BLaER1 treated with 17β-estradiol and CSF1 and Interleukin-3, amounts not matched to agents 10 nM and 100 nM (cell line): Measurements from ENCODE around the gene BHLHA9.
"Not testable (repeated sequence)": the region's sequence is repeated elsewhere in the genome, so short reads cannot be mapped to it uniquely, and the experiment has no call there.

Experiments
- H3K27ac ChIP-seq, 11 experiments: shearing (Covaris generic); formaldehyde crosslinking; 2 replicates each; pipeline ENCODE4 v1.8.1; 2022
- H3K27me3 ChIP-seq, 11 experiments: shearing (Covaris generic); formaldehyde crosslinking; 2 replicates each; pipeline ENCODE4 v1.8.1; 2022
- H3K36me3 ChIP-seq, 11 experiments: shearing (Covaris generic); formaldehyde crosslinking; 2 replicates each; pipeline ENCODE4 v1.8.1; 2022
- H3K4me1 ChIP-seq, 10 experiments: shearing (Covaris generic); formaldehyde crosslinking; 2 replicates each; pipeline ENCODE4 v1.8.1; 2022
- H3K4me2 ChIP-seq, 11 experiments: shearing (Covaris generic); formaldehyde crosslinking; 2 replicates each; pipeline ENCODE4 v1.8.1; 2022
- H3K4me3 ChIP-seq, 10 experiments: shearing (Covaris generic); formaldehyde crosslinking; 2 replicates each; pipeline ENCODE4 v1.8.1; 2022
- H3K9ac ChIP-seq, 11 experiments: shearing (Covaris generic); formaldehyde crosslinking; 2 replicates each; pipeline ENCODE4 v1.8.1; 2022
- H3K9me3 ChIP-seq, 11 experiments: shearing (Covaris generic); formaldehyde crosslinking; replicated peaks in 1 of 11; 2 replicates each; pipeline ENCODE4 v1.8.1; 2022
- H4K20me1 ChIP-seq, 11 experiments: shearing (Covaris generic); formaldehyde crosslinking; 2 replicates each; pipeline ENCODE4 v1.8.1; 2022
- Cebpa-rat ChIP-seq, 11 experiments: shearing (Covaris generic); IDR thresholded peaks; 2 replicates each; pipeline ENCODE4 v1.8.1; 2022

The BHLHA9 gene

DNA sequence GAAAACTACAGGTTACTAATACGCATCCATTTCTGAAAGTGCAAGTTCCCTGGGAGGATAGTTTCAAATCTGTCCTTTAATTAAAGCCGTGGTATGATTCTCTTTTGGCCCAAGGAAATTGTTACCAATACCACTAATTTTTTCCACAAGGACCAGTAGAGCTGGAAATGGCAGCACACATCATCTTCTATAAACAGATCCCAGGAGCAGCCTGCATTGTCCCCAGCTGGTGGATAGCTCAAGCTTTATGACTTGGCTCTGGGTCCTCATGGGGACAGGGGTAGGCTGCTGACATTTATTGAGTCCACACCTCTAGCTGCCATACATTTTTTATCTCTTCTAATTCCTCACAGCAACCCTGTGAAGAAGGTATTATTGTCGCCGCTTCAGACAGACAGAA, 35.8 kb upstream of the BHLHA9 start:
- Histone ChIP-seq H3K36me3 (no peaks in the 10 kb centered on the region), H3K9me3 (peaks cover 0 to 10% (median 0%) of the 10 kb centered on the region in 11 experiments; a peak in 2 of 22 replicates), H3K27ac (no peak overlapping the region), H3K4me1 (peaks cover 13 to 37% (median 17%) of the 10 kb centered on the region in 10 experiments), H3K4me3 (no peak overlapping the region), H3K9ac (no peak overlapping the region), H3K27me3 (peaks cover 0 to 36% (median 33%) of the 10 kb centered on the region in 11 experiments; a peak in 20 of 22 replicates), H3K4me2 (no peak overlapping the region), H4K20me1 (no peaks in the 10 kb centered on the region)
- TF ChIP-seq Cebpa-rat (IDR thresholded peaks at IDR 0.05) = no peak

DNA sequence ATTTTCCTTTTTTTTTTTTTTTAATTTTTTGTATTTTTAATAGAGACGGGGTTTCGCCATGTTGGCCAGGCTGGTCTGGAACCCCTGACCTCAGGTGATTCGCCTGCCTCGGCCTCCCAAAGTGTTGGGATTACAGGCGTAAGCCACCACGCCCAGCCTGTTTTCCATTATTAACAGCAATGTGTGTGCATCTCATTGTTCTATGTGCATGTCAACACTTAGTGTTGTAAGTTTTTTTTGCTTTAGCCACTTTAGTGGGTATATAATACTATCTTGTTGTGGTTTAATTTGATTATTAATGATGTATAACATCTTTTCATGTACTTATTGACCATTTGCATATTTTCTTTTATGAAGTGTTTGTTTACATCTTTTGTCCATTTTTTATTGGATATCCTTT, 32.8 kb upstream of the BHLHA9 start:
- Histone ChIP-seq H3K4me3 (no peak overlapping the region), H3K36me3 (no peaks in the 10 kb centered on the region), H3K4me1 (peaks cover 16 to 21% (median 19%) of the 10 kb centered on the region in 10 experiments; a peak in 19 of 20 replicates), H3K27ac (no peak overlapping the region), H3K9me3 (peaks cover 0 to 10% (median 0%) of the 10 kb centered on the region in 11 experiments; a peak in 2 of 22 replicates), H3K9ac (no peak overlapping the region), H3K4me2 (no peak overlapping the region), H4K20me1 (no peaks in the 10 kb centered on the region), H3K27me3 (peaks cover 0 to 11% (median 4%) of the 10 kb centered on the region in 11 experiments; a peak in 16 of 22 replicates)
- TF ChIP-seq Cebpa-rat (IDR thresholded peaks at IDR 0.05) = no peak

DNA sequence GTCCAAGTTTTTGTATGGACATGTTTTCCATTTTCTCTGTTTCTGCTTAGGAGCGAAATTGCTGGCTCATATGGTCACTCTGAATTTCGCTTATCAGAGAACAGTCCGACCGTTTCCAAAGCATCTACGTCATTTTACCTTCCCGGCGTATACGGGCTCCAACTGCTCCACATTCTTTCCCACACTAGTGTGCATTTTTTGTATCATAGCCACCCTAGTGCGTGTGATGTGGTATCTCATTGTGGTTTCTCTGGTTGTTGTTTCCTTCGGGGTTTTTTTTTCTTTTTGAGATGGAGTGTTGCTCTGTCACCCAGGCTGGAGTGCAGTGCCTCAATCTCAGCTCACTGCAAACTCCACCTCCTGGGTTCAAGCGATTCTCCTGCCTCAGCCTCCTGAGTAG, 31.0 kb upstream of the BHLHA9 start:
- Histone ChIP-seq H3K4me2 (peak overlapping the region in 10 of 11 experiments; percentile 3 to 55 (median 44); a peak in 17 of 22 replicates), H3K4me1 (peaks cover 16 to 21% (median 17%) of the 10 kb centered on the region in 10 experiments; a peak in 19 of 20 replicates), H3K9ac (no peak overlapping the region), H3K9me3 (peaks cover 0 to 10% (median 0%) of the 10 kb centered on the region in 11 experiments; a peak in 2 of 22 replicates), H3K27me3 (peaks cover 0 to 6% (median 0%) of the 10 kb centered on the region in 11 experiments; a peak in 1 of 22 replicates), H3K4me3 (no peak overlapping the region), H3K36me3 (no peaks in the 10 kb centered on the region), H4K20me1 (no peaks in the 10 kb centered on the region), H3K27ac (no peak overlapping the region)
- TF ChIP-seq Cebpa-rat (IDR thresholded peaks at IDR 0.05) = no peak

GRCh38 chr17:1240426-1240825, 29.8 kb upstream of the BHLHA9 start:
- peaks cover 0 to 10% (median 0%) of the 10 kb centered on the region in 11 experiments; a peak in 2 of 22 replicates for H3K9me3 ChIP-seq
- not testable (repeated sequence) for H3K36me3 ChIP-seq, H3K9ac ChIP-seq, H3K27ac ChIP-seq, H3K27me3 ChIP-seq, H4K20me1 ChIP-seq, H3K4me3 ChIP-seq
- peak overlapping the region; percentile 13 to 55 (median 48); a peak in 20 of 22 replicates for H3K4me2 ChIP-seq
- peaks cover 16 to 21% (median 17%) of the 10 kb centered on the region in 10 experiments; a peak in 19 of 20 replicates for H3K4me1 ChIP-seq

DNA sequence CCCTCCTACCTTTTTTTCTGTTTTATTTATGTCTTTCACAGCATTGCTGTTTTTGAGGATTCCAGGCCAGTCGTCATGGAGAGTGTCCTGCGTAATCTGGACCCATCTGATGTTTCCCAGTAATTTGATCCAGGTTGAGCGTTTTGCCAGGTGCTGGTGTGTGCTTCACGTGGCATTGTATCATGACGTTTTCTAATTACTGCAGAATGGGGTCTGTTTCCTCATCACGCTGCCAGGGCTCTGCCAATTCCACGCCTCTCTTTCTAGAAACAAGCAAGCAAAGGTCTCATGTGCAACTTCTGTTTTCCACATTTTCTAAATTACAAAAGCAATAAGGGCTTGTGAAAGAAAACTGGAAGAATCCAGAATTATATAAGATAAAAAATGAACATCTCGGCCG, 28.3 kb upstream of the BHLHA9 start:
- H4K20me1 ChIP-seq = no peaks in the 10 kb centered on the region
- TF ChIP-seq Cebpa-rat (IDR thresholded peaks at IDR 0.05) = no peak
- H3K4me3 ChIP-seq = no peak overlapping the region
- H3K9me3 ChIP-seq = peaks cover 0 to 10% (median under 1%) of the 10 kb centered on the region in 11 experiments; a peak in 7 of 22 replicates
- H3K36me3 ChIP-seq = no peaks in the 10 kb centered on the region
- no peak overlapping the region for H3K4me2 ChIP-seq
- H3K27me3 ChIP-seq = peaks cover 0 to 6% (median 0%) of the 10 kb centered on the region in 11 experiments; a peak in 1 of 22 replicates
- H3K27ac ChIP-seq = no peak overlapping the region
- no peak overlapping the region for H3K9ac ChIP-seq
- H3K4me1 ChIP-seq = peaks cover 16 to 21% (median 17%) of the 10 kb centered on the region in 10 experiments; a peak in 19 of 20 replicates

DNA sequence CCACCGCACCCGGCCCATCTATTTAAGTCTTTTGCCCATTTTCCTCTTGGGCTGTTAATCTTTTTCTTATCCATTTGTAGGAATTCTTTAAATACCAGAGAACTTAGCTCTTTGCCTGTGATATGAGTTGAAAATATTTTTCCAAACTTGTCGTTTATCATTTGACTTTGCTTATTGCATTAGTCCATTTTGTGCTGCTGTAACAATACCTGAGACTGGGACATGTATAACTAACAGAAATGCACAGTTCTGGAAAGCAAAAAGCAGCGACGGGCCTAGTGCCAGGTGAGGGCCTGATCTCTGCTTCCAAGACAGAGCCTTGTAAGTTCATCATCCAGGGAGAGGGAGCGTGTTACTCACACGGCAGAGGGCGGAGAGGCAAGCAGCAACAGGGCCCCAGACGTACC, 25.6 kb upstream of the BHLHA9 start:
- peaks cover 16 to 23% (median 20%) of the 10 kb centered on the region in 11 experiments; a peak in 21 of 22 replicates for H3K9me3 ChIP-seq
- no peak overlapping the region for H3K4me3 ChIP-seq
- no peaks in the 10 kb centered on the region for H4K20me1 ChIP-seq
- peaks cover 8 to 13% (median 11%) of the 10 kb centered on the region in 10 experiments; a peak in 19 of 20 replicates for H3K4me1 ChIP-seq
- no peaks in the 10 kb centered on the region for H3K36me3 ChIP-seq
- H3K27ac ChIP-seq = no peak overlapping the region
- TF ChIP-seq Cebpa-rat (IDR thresholded peaks at IDR 0.05) = no peak
- no peak overlapping the region for H3K4me2 ChIP-seq
- H3K9ac ChIP-seq = no peak overlapping the region
- peaks cover 0 to 3% (median 0%) of the 10 kb centered on the region in 11 experiments; a peak in 1 of 22 replicates for H3K27me3 ChIP-seq

GRCh38 chr17:1251866-1252608, 18.2 kb upstream of the BHLHA9 start:
- H3K27ac ChIP-seq = no peak overlapping the region
- H4K20me1 ChIP-seq = no peaks in the 10 kb centered on the region
- H3K4me3 ChIP-seq = no peak overlapping the region
- H3K27me3 ChIP-seq = peaks cover 0 to 17% (median 0%) of the 10 kb centered on the region in 11 experiments; a peak in 6 of 22 replicates
- TF ChIP-seq Cebpa-rat (IDR thresholded peaks at IDR 0.05) = no peak
- H3K9me3 ChIP-seq = peaks cover 16 to 21% (median 19%) of the 10 kb centered on the region in 11 experiments; a peak in 21 of 22 replicates
- peaks cover 9 to 21% (median 14%) of the 10 kb centered on the region in 10 experiments; a peak in 17 of 20 replicates for H3K4me1 ChIP-seq
- H3K36me3 ChIP-seq = no peaks in the 10 kb centered on the region
- no peak overlapping the region for H3K9ac ChIP-seq
- H3K4me2 ChIP-seq = peak overlapping the region in 6 of 11 experiments; percentile 3 to 48 (median 24); a peak in 4 of 22 replicates

- Histone ChIP-seq H3K9ac (no peak overlapping the region), H4K20me1 (peaks cover 0 to 8% (median 0%) of the 10 kb centered on the region in 11 experiments; a peak in 1 of 22 replicates), H3K4me2 (no peak overlapping the region), H3K27ac (no peak overlapping the region), H3K4me3 (no peak overlapping the region), H3K4me1 (peaks cover 14 to 29% (median 22%) of the 10 kb centered on the region in 10 experiments; a peak in 18 of 20 replicates), H3K9me3 (no peaks in the 10 kb centered on the region), H3K27me3 (peaks cover 17 to 38% (median 23%) of the 10 kb centered on the region in 11 experiments), H3K36me3 (no peaks in the 10 kb centered on the region)
- no peak for TF ChIP-seq Cebpa-rat (IDR thresholded peaks at IDR 0.05)
Observed at GRCh38 chr17:1255041-1255440, 15.2 kb upstream of the BHLHA9 start.

GRCh38 chr17:1256699-1257098, 13.5 kb upstream of the BHLHA9 start:
- H3K9ac ChIP-seq = no peak overlapping the region
- H3K36me3 ChIP-seq = no peaks in the 10 kb centered on the region
- H4K20me1 ChIP-seq = peaks cover 0 to 9% (median 0%) of the 10 kb centered on the region in 11 experiments; a peak in 2 of 22 replicates
- H3K4me2 ChIP-seq = peak overlapping the region in 2 of 11 experiments; percentile 29 to 56; a peak in 4 of 22 replicates
- H3K27ac ChIP-seq = no peak overlapping the region
- TF ChIP-seq Cebpa-rat (IDR thresholded peaks at IDR 0.05) = no peak
- H3K4me3 ChIP-seq = no peak overlapping the region
- peaks cover 33 to 55% (median 35%) of the 10 kb centered on the region in 11 experiments for H3K27me3 ChIP-seq
- peaks cover 15 to 30% (median 22%) of the 10 kb centered on the region in 10 experiments; a peak in 18 of 20 replicates for H3K4me1 ChIP-seq
- no peaks in the 10 kb centered on the region for H3K9me3 ChIP-seq
